AG04449 (cell line): Measurements from ENCODE around the gene TMTC1.

Source experiments
- CTCF ChIA-PET: fragments of 350-600 bp; formaldehyde crosslinking; extraction: SDS; loops from one replicate; lab custom pipeline; 2021; ENCODE audit warnings: antibody characterized with exemption; lab: Yijun Ruan, JAX
- POLR2A ChIA-PET: fragments of 400-600, 350-600 bp; formaldehyde crosslinking; extraction: SDS; loops from one replicate; lab custom pipeline; 2020; ENCODE audit warnings: antibody characterized with exemption, inconsistent platforms; lab: Yijun Ruan, JAX
- DNase-seq: peaks from one replicate; pipeline ENCODE4 v3.0.0-alpha.2; 2010; ENCODE audit warnings: low read depth, low spot score
- H3K4me3 ChIP-seq: 2 replicates; pipeline ENCODE4 v1.5.1; 2011; ENCODE audit warnings: low read depth, mild to moderate bottlenecking, control low read depth, low read length
- CTCF ChIP-seq: IDR thresholded peaks from one replicate; pipeline ENCODE4 v1.5.1; 2011; ENCODE audit warnings: mild to moderate bottlenecking, moderate library complexity, low read length, control low read depth, inconsistent platforms; ENCODE audit not compliant: insufficient read depth; ENCODE audit errors: missing control alignments

The TMTC1 gene

GRCh38 chr12:29732593-29732992, 51.1 kb downstream of the TMTC1 start:
- no peak for TF ChIP-seq CTCF
- ChIA-PET CTCF (no interaction called here), POLR2A (no interaction called here)
- H3K4me3 ChIP-seq = no peak overlapping the region
- DNase-seq = no peak

- no peak overlapping the region for H3K4me3 ChIP-seq
- no peak for TF ChIP-seq CTCF
- POLR2A ChIA-PET = no interaction called here
- no peak for DNase-seq
- CTCF ChIA-PET = no interaction called here
These were observed 51.6 kb downstream of the TMTC1 start for GRCh38 chr12:29732191-29732590.

- no peak for DNase-seq
- TF ChIP-seq CTCF = no peak
- H3K4me3 ChIP-seq = no peak overlapping the region
- ChIA-PET CTCF (no interaction called here), POLR2A (no interaction called here)
These were observed 52.2 kb downstream of the TMTC1 start for GRCh38 chr12:29731591-29731990.

GRCh38 chr12:29730481-29730880, 53.3 kb downstream of the TMTC1 start:
- no peak overlapping the region for H3K4me3 ChIP-seq
- ChIA-PET CTCF (no interaction called here), POLR2A (no interaction called here)
- no peak for TF ChIP-seq CTCF
- no peak for DNase-seq

GRCh38 chr12:29728030-29728429, 55.7 kb downstream of the TMTC1 start:
- ChIA-PET CTCF (no interaction called here), POLR2A (no interaction called here)
- no peak for DNase-seq
- no peak overlapping the region for H3K4me3 ChIP-seq
- TF ChIP-seq CTCF = no peak

- POLR2A ChIA-PET = no interaction called here
- no peak overlapping the region for H3K4me3 ChIP-seq
- DNase-seq = no peak
- CTCF ChIA-PET = no interaction called here
- no peak for TF ChIP-seq CTCF
These were observed 56.9 kb downstream of the TMTC1 start for GRCh38 chr12:29726741-29727348.
